Panc1 (cell line): ENCODE results near the gene FAHD1.

ENCODE experiments used
- CTCF ChIP-seq: fragments of 450-650 bp; IDR thresholded peaks from 2 replicates; pipeline ENCODE4 v1.5.1; 2017; ENCODE audit warnings: mild to moderate bottlenecking
- REST ChIP-seq, 2 experiments: IDR thresholded peaks; 2 replicates each; pipeline ENCODE4 v1.6.1; 2011 to 2012; ENCODE audit warnings: low read depth in 2 of 2, control low read depth in 1 of 2, low read length in 1 of 2, mild to moderate bottlenecking in 1 of 2, moderate library complexity in 1 of 2; ENCODE audit not compliant: insufficient read depth in 1 of 2
- TCF7L2 ChIP-seq: IDR thresholded peaks from 2 replicates; pipeline ENCODE4 v1.6.1; 2011; ENCODE audit warnings: mild to moderate bottlenecking, low read depth, low read length, inconsistent platforms

- TF ChIP-seq REST (IDR thresholded peaks at IDR 0.05; ENCODE audit: insufficient read depth in 1 of 2, low read depth in 2 of 2, low read length in 1 of 2) (no peak), CTCF (no peak), TCF7L2 (no peak)
Observed at GRCh38 chr16:1779234-1779701, 47.7 kb upstream of the FAHD1 start.
